GM19452 (cell line): Measurements from ENCODE around the gene MSS51.

ENCODE experiments used
- ATAC-seq: cut with Tn5 transposase; IDR thresholded peaks from one replicate; pipeline ENCODE4 v1.9.1; 2021; ENCODE audit not compliant: unreplicated experiment

Gene MSS51

DNA sequence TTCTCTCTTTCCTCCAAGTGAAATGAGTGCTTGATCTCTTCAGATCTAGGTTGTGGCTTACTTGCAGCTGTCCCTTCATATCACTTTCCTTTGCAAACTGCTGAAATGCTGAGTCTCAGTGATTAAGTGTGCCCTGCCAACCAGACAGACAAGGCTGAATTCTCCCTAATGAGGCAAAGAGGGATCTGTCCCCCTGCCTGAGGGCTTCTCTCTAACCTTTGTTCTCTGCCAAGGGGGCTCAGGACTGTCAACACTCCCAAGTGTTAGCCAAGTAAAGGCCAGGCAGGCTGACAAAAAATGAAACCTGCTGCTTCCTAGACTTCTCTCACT lies at the start of gene MSS51:
Gene MSS51, minus strand, starts transcription at position 24 of the 330 bp plus-strand sequence. CDS start 5,277 bp downstream, outside the sequence.
- no peak for ATAC-seq

- no peak for ATAC-seq
Measured at GRCh38 chr10:73480158-73480557, 46.8 kb upstream of the MSS51 start.

- ATAC-seq = no peak
Measured at GRCh38 chr10:73478636-73479035, 45.3 kb upstream of the MSS51 start.

- ATAC-seq = no peak
Measured at GRCh38 chr10:73471226-73471625, 37.9 kb upstream of the MSS51 start.

- ATAC-seq = no peak
Measured at GRCh38 chr10:73469579-73469978, 36.2 kb upstream of the MSS51 start.

- ATAC-seq = no peak
Measured at GRCh38 chr10:73467206-73467605, 33.8 kb upstream of the MSS51 start.

- ATAC-seq = no peak
Measured at GRCh38 chr10:73465978-73466726, 32.8 kb upstream of the MSS51 start.

- no peak for ATAC-seq
Measured at GRCh38 chr10:73460897-73461296, 27.5 kb upstream of the MSS51 start.

DNA sequence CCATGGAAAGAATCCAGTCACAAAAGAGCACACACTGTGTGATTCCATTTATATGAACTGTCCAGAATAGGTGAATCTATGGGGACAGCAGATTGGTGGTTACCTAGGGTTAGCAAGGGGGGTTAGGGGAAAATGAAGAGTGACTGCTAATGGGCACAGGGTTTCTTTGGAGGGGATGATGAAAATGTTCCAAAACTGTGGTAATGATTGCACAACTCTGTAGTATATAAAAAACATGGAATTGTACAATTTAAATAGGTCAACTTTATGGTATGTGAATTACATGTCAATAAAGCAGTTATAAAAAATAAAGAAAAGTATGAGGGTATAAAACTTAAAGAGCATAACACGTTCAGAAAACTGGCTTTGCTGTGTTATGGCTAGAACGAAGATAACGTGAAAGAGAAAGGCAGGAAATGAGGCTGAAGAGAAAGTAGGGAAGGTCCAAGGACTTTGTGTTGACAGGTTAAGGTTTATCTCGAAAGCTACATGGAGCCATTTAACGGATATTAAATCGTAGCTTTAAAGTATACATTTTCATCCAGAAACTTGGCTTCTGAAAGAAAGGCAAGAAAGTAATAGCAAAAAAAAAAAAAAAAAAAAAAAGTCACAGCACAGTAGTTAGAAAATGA lies 26.4 kb upstream of the MSS51 start:
- ATAC-seq = no peak

- no peak for ATAC-seq
Measured at GRCh38 chr10:73456187-73456890, 23.0 kb upstream of the MSS51 start.

DNA sequence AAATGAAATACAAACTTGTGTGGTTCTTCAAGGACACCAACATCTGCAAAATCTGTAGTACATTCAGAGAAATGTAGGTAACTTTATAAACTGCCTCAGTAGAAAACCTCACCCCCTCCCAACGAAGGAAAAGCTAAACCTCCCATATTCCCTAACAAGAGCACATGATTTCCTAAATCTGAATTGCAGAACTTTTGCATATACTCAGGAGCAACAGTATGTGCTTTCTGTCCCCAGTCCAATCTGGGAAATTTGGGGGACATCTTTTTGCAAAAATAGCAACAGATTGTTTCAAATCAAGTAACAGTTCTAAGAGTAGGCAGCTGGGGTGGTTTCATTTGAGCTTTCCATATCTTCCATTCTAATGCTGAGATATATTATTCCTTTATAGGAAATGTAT lies 15.8 kb upstream of the MSS51 start:
- ATAC-seq = no peak

GRCh38 chr10:73448384-73448783 lies 15.0 kb upstream of the MSS51 start:
- ATAC-seq = no peak

GRCh38 chr10:73446926-73447325 lies 13.6 kb upstream of the MSS51 start:
- no peak for ATAC-seq

DNA sequence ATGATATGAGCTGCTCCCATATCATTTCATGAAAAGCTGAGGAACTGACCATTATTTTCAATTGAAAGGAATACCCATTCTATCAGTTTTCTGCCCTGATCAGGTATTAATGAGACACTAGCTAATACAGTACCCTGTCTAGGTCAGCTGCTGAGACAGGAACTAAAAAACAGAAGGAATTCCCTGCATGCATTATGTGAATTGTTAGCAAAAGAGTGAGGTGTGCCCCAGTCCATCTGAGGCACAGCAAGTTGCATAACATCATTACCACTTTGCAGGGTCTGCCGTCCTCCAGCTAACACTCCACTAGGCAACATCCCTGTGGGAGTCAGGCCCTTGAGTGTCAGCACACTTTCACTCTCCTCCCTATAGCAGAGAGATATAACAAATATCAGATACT lies 11.1 kb upstream of the MSS51 start:
- no peak for ATAC-seq

DNA sequence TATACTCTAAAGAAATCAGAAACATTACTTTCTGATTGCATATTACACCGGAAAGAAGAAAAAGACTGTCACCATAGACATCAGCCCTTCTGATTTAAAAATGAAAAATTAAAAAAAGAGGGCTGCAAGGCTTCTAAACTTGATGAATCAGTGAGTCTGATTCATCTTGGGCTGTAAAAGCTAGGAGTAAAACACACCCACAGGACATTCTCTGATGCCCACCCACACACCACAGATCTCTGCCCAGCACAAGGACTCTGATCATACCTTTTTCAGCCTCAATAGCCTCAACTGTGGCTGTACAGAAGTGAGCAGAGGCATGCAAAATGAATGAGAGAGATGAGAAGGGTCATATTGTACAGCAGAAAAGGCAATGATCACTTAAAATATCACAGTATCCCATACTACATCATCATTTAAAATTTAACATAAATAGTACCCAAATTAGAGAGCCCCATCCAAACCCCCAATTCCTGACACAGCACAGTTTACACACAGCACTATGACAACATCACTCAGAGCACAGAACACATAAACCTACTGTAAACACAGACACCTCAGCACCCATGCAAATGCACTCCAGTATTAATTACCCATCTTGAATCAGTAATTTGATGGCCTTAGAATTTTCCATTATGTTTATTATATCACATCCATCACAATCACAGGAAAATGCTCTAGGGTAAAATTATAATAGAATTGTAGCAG lies 6.4 kb upstream of the MSS51 start:
- ATAC-seq = no peak

DNA sequence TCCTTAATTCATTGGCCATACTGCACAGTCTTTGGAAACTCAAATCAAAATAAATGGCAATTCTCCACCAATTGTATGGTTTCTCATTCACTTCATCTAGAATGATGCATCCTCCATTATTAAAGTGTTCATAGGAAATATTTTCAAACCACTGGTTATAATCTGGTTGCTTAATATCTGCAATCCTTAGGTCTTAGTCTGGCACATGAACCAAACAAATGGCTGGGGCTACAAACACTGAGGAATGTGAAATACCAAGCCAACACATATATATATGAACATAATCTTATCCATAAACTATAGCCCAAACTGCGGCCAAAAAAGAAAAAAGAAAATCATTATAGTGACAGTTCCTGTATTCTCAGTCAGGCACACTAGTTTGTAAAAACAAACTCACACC lies 5.7 kb upstream of the MSS51 start:
- no peak for ATAC-seq

- no peak for ATAC-seq
Measured at GRCh38 chr10:73432646-73433537, 469 bp downstream of the MSS51 start.

- no peak for ATAC-seq
Measured at GRCh38 chr10:73426318-73426717, 7.0 kb downstream of the MSS51 start.

- ATAC-seq = no peak
Measured at GRCh38 chr10:73424478-73424877, 8.9 kb downstream of the MSS51 start.

- ATAC-seq = no peak
Measured at GRCh38 chr10:73423309-73423708, 10.1 kb downstream of the MSS51 start.

DNA sequence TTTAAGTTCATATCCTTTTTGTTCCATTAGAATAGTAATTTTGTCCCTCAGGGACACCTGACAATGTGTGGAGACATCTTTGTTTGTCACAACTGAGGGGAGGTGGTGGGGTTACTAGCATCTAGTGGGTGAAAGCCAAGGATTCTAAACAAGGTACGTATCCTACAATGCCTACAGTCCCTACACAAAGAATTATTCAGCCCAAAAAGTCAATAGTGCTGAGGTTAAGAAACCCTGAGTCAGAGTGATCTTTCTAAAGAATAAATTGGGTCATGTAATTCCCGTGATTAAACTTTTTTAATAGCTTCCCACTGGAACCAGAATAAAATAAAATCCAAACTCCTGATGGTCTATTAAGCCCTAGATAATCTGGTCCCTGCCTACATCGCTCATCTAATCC lies 16.8 kb downstream of the MSS51 start:
- no peak for ATAC-seq
